Stimulated activated effector memory CD8-positive, alpha-beta T cell treated with anti-CD3 and anti-CD28 coated beads, Interleukin-12 subunit alpha, Interleukin-12 subunit beta, amount 100 ng/mL, for 72 hours (primary cell): ENCODE data around the gene ADGRD2.

ENCODE experiments used
- ATAC-seq: fragments of 150-1000 bp; cut with Tn5 transposase; 2 replicates; pipeline ENCODE4 v1.10.0; 2021
- DNase-seq, 2 donors: peaks; one replicate each; pipeline ENCODE4 v3.0.0; 2021 to 2022; ENCODE audit warnings: low spot score in 2 of 2
- H3K27ac Mint-ChIP-seq: one replicate; pipeline ENCODE4 v1.8.0; 2022; ENCODE audit warnings: mild to moderate bottlenecking, mixed read lengths
- H3K36me3 Mint-ChIP-seq: one replicate; pipeline ENCODE4 v1.8.0; 2022; ENCODE audit warnings: mild to moderate bottlenecking, mixed read lengths
- H3K4me1 Mint-ChIP-seq: one replicate; pipeline ENCODE4 v1.8.0; 2022; ENCODE audit warnings: mixed read lengths
- H3K4me3 Mint-ChIP-seq: one replicate; pipeline ENCODE4 v1.8.0; 2022; ENCODE audit warnings: mild to moderate bottlenecking, mixed read lengths
- H3K9me3 Mint-ChIP-seq: one replicate; pipeline ENCODE4 v1.8.0; 2022; ENCODE audit warnings: mixed read lengths

ADGRD2 gene

GRCh38 chr9:124492818-124493217 lies 42.6 kb downstream of the ADGRD2 start:
- peaks cover 7% of the 10 kb centered on the region for H3K4me1 Mint-ChIP-seq
- ATAC-seq = no peak
- H3K27ac Mint-ChIP-seq = no peak overlapping the region
- DNase-seq = no peak
- H3K9me3 Mint-ChIP-seq = no peaks in the 10 kb centered on the region
- no peak overlapping the region for H3K4me3 Mint-ChIP-seq
- no peaks in the 10 kb centered on the region for H3K36me3 Mint-ChIP-seq

- no peaks in the 10 kb centered on the region for H3K36me3 Mint-ChIP-seq
- peaks cover 7% of the 10 kb centered on the region for H3K4me1 Mint-ChIP-seq
- ATAC-seq = no peak
- DNase-seq = no peak
- H3K9me3 Mint-ChIP-seq = no peaks in the 10 kb centered on the region
- no peak overlapping the region for H3K4me3 Mint-ChIP-seq
- no peak overlapping the region for H3K27ac Mint-ChIP-seq
These were observed 43.0 kb downstream of the ADGRD2 start for GRCh38 chr9:124493218-124493617.

- Mint-ChIP-seq H3K4me3 (no peak overlapping the region), H3K9me3 (no peaks in the 10 kb centered on the region)
- ATAC-seq = no peak
These were observed 43.7 kb downstream of the ADGRD2 start for GRCh38 chr9:124493794-124494479.

GRCh38 chr9:124495126-124496074 lies 45.1 kb downstream of the ADGRD2 start:
- Mint-ChIP-seq H3K27ac (no peak overlapping the region), H3K36me3 (no peaks in the 10 kb centered on the region), H3K9me3 (no peaks in the 10 kb centered on the region), H3K4me3 (no peak overlapping the region), H3K4me1 (peaks cover 7% of the 10 kb centered on the region)
- DNase-seq (no peak), ATAC-seq (no peak)

More at GRCh38 chr9:124493794-124494479, 43.7 kb downstream of the ADGRD2 start:
- Mint-ChIP-seq H3K36me3 (no peaks in the 10 kb centered on the region), H3K27ac (no peak overlapping the region), H3K4me1 (peaks cover 7% of the 10 kb centered on the region)
- DNase-seq = no peak

- Mint-ChIP-seq H3K4me1 (peaks cover 7% of the 10 kb centered on the region), H3K27ac (no peak overlapping the region), H3K36me3 (no peaks in the 10 kb centered on the region), H3K4me3 (no peak overlapping the region), H3K9me3 (no peaks in the 10 kb centered on the region)
- DNase-seq (no peak), ATAC-seq (no peak)
These were observed 45.8 kb downstream of the ADGRD2 start for GRCh38 chr9:124496075-124496449.

GRCh38 chr9:124496463-124496862 lies 46.2 kb downstream of the ADGRD2 start:
- no peak for DNase-seq

GRCh38 chr9:124497441-124497840 lies 47.2 kb downstream of the ADGRD2 start:
- no peak for ATAC-seq

More at GRCh38 chr9:124496463-124496862, 46.2 kb downstream of the ADGRD2 start:
- ATAC-seq = no peak
- Mint-ChIP-seq H3K36me3 (no peaks in the 10 kb centered on the region), H3K4me3 (no peak overlapping the region), H3K9me3 (no peaks in the 10 kb centered on the region), H3K27ac (no peak overlapping the region), H3K4me1 (peaks cover 7% of the 10 kb centered on the region)

GRCh38 chr9:124498040-124498439 lies 47.8 kb downstream of the ADGRD2 start:
- ATAC-seq (no peak), DNase-seq (no peak)
- no peak overlapping the region for H3K4me3 Mint-ChIP-seq
- H3K9me3 Mint-ChIP-seq = no peaks in the 10 kb centered on the region
- no peaks in the 10 kb centered on the region for H3K36me3 Mint-ChIP-seq
- H3K4me1 Mint-ChIP-seq = peaks cover 7% of the 10 kb centered on the region
- no peak overlapping the region for H3K27ac Mint-ChIP-seq

More at GRCh38 chr9:124497441-124497840, 47.2 kb downstream of the ADGRD2 start:
- no peaks in the 10 kb centered on the region for H3K36me3 Mint-ChIP-seq
- peaks cover 7% of the 10 kb centered on the region for H3K4me1 Mint-ChIP-seq
- no peaks in the 10 kb centered on the region for H3K9me3 Mint-ChIP-seq
- no peak overlapping the region for H3K4me3 Mint-ChIP-seq
- H3K27ac Mint-ChIP-seq = no peak overlapping the region
- DNase-seq = no peak

- H3K4me3 Mint-ChIP-seq = no peak overlapping the region
- H3K36me3 Mint-ChIP-seq = no peaks in the 10 kb centered on the region
- no peaks in the 10 kb centered on the region for H3K9me3 Mint-ChIP-seq
- no peak for DNase-seq
- H3K4me1 Mint-ChIP-seq = peaks cover 9% of the 10 kb centered on the region
- H3K27ac Mint-ChIP-seq = no peak overlapping the region
- ATAC-seq = no peak
These were observed 48.4 kb downstream of the ADGRD2 start for GRCh38 chr9:124498499-124499146.

GRCh38 chr9:124499216-124499615 lies 49.0 kb downstream of the ADGRD2 start:
- Mint-ChIP-seq H3K27ac (no peak overlapping the region), H3K4me3 (no peak overlapping the region), H3K36me3 (no peaks in the 10 kb centered on the region), H3K4me1 (peaks cover 15% of the 10 kb centered on the region), H3K9me3 (no peaks in the 10 kb centered on the region)
- no peak for DNase-seq
- no peak for ATAC-seq

- Mint-ChIP-seq H3K4me3 (no peak overlapping the region), H3K27ac (no peak overlapping the region), H3K9me3 (no peaks in the 10 kb centered on the region), H3K36me3 (no peaks in the 10 kb centered on the region), H3K4me1 (peaks cover 16% of the 10 kb centered on the region)
- DNase-seq = no peak
- ATAC-seq = no peak
These were observed 50.0 kb downstream of the ADGRD2 start for GRCh38 chr9:124500028-124500795.

- H3K9me3 Mint-ChIP-seq = no peaks in the 10 kb centered on the region
- DNase-seq (no peak), ATAC-seq (no peak)
- peaks cover 11% of the 10 kb centered on the region for H3K4me1 Mint-ChIP-seq
- H3K36me3 Mint-ChIP-seq = no peaks in the 10 kb centered on the region
- H3K4me3 Mint-ChIP-seq = no peak overlapping the region
- H3K27ac Mint-ChIP-seq = no peak overlapping the region
These were observed 50.8 kb downstream of the ADGRD2 start for GRCh38 chr9:124500796-124501611.

GRCh38 chr9:124501771-124502320 lies 51.6 kb downstream of the ADGRD2 start:
- H3K4me1 Mint-ChIP-seq = peaks cover 8% of the 10 kb centered on the region
- H3K4me3 Mint-ChIP-seq = no peak overlapping the region
- H3K27ac Mint-ChIP-seq = no peak overlapping the region
- ATAC-seq = no peak
- H3K9me3 Mint-ChIP-seq = no peaks in the 10 kb centered on the region
- no peak for DNase-seq
- no peaks in the 10 kb centered on the region for H3K36me3 Mint-ChIP-seq
